LHCN-M2 (cell line): Measurements from ENCODE around the gene SUDS3. TPM values are rescaled to one million over a fixed set of nuclear protein-coding genes. Genes with fewer than 3 reads are reported as not detected.

Source experiments
- DNase-seq: peaks from one replicate; pipeline ENCODE4 v3.0.0-alpha.2; 2012; ENCODE audit warnings: low read depth
- total RNA-seq: library from RNA; depleted of rRNA; stranded (reverse); fragments of >200 nt; gene quantifications from 2 replicates; pipeline ENCODE4 v1.2.3, GENCODE V29; 2014; rRNA removed

Gene SUDS3
- total RNA-seq, 1 experiment from 2014 or later: 30.4 TPM

DNA sequence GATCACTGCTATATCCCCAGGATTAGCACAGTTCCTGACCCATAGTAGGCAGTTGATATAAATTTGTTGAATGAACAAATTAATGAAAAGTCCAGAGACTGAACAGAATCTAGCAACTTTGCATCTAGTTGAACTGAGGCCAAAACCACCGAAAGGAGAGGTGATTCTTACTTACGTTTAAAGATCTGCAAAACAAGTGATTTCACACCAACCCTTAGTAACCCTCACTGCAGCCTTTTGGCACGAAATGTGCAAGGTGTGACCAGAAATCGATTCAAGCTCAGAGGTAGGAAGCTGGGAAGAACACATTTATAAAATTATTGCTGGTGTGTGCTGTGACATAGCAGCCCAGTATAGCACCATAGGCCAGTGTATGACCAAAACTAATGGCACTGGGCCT lies 70.8 kb downstream of the SUDS3 start:
- no peak for DNase-seq

DNA sequence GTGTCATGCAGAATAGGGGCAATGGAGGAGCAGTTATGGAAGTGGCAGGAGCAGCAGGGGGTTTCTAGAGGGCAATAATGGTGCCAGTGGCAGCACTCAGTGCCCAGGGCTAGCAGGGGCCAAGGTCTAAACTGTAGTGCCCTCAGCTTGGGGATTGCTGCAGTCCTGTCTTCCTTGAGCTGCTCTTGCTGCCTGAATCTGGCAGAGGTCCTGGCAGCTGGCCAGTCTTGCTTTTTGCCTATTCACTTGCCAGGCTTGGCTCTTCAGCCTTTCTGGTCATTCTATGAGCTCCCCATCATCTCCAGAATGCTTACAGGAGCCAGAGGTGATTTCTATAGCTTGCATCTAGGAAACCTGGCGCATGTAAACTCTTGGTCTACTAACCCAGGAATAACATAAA lies 72.0 kb downstream of the SUDS3 start:
- DNase-seq: no peak

DNA sequence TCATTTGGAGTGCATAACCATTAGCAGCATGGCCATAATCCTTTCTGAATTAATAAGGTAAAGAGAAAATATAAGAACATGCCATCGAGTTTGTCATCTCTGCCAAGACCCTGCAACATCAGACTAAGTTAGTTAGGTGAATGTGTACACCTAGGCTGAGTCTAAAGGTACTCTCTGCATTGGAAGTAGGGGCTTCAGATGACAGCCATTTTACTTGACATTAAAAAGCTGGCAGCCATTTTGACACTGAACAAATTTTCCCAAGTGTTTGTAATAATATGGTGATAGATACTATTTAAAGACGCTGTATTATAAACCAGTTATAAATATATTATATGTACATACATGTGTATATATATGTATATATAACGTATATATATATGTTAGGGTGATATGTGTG lies 79.0 kb downstream of the SUDS3 start:
- DNase-seq: no peak

DNA sequence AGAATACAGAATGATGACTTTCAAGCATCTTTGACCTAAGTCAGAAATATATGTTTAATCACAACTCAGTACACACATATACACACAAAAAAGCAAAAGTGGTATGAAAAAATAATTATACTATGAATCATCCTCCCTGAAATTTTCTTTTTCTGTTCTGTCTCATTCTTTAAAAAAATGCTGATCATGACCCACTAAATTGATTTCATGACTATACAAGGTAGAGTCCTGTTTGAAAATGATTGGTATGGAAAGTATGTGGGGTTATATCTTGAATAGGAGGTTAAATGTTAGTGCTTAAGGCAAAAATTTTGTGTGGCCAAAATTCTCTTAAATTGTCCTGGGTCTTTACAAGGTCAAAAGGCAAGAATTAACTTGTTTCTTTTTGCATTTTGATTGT lies 80.4 kb downstream of the SUDS3 start:
- DNase-seq: no peak

DNA sequence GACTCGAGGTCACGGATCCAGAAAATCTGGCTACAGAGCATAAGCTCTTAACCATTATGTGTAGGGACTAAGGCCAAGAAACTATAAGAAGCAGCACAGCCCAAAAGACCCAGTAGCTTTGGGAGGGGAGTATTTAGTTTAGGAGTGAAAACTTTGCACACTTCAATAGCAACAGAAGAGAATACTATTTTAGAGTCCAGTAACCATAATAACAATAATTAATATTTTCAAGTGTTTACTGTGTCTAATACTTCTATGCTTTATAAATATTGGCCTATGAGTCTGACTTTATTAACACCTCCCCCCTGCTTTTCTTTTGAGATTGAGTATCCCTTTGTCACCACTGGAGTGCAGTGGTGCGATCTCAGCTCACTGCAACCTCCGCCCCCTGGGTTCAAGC lies 82.8 kb downstream of the SUDS3 start:
- no peak for DNase-seq

DNA sequence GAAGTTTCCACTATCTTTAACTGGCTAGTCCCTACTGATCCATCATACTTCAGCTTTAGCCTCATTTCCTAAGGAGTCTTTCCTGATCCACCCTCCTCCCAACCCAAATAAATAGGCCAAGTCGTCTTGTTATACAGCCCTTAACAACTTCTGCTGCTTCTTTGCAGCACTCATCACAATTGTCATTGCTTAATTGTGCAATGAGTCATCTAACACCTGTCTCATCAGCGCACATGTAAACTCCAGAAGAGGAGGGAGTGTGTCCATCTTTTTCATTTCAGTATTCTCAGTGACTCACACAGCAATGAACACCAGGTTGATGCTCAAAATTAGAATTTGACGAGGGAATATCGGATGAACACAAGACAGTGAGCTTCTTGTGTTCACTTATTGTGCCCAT lies 87.3 kb downstream of the SUDS3 start:
- DNase-seq: no peak

DNA sequence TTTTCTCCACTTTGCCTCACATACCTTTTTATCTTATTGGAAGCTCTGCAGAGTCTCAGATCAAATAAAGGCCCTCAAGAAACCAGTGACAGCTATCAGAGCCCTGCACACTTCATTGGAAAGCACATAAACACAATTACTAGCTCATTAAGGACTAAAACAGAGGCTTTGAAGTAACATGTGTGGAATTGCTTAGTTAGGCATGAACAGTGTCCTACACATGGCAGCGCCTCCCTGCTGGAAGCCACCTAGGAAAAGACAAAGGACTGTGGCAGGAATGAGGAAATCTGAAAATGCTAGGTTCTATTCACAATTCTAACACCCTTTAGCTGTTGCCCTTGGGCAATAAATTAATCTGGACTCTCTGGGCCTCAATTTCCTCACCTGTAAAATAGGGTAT lies 89.4 kb downstream of the SUDS3 start:
- DNase-seq: no peak

Other genes with a start within 250 kb of the SUDS3 start
- gene PEBP1, start 240.4 kb upstream of the SUDS3 start, total RNA-seq: 256 and 275 TPM in 2 replicates
- gene TAOK3, start 3.6 kb upstream of the SUDS3 start, total RNA-seq: 21.2 and 21.9 TPM in 2 replicates